ENCODE results near the gene YAP1.

The YAP1 gene

GRCh38 chr11:102073253-102073652 is 37.0 kb upstream of the YAP1 start:
- no peak for TF ChIP-seq CTCF (IDR thresholded peaks at IDR 0.05; ENCODE audit: insufficient read depth, low read depth, low read length, missing control alignments)
- H3K4me3 ChIP-seq (ENCODE audit: low read depth, low read length) = no peak overlapping the region
- DNase-seq (ENCODE audit: low read depth) = no peak

GRCh38 chr11:102079625-102080024 is 30.6 kb upstream of the YAP1 start:
- DNase-seq (ENCODE audit: low read depth) = no peak
- TF ChIP-seq CTCF (IDR thresholded peaks at IDR 0.05; ENCODE audit: insufficient read depth, low read depth, low read length, missing control alignments) = no peak
- H3K4me3 ChIP-seq (ENCODE audit: low read depth, low read length) = no peak overlapping the region

GRCh38 chr11:102081313-102081712 is 28.9 kb upstream of the YAP1 start:
- TF ChIP-seq CTCF (IDR thresholded peaks at IDR 0.05; ENCODE audit: insufficient read depth, low read depth, low read length, missing control alignments) = no peak
- DNase-seq (ENCODE audit: low read depth) = no peak
- H3K4me3 ChIP-seq (ENCODE audit: low read depth, low read length) = no peak overlapping the region

- no peak for TF ChIP-seq CTCF (IDR thresholded peaks at IDR 0.05; ENCODE audit: insufficient read depth, low read depth, low read length, missing control alignments)
- no peak overlapping the region for H3K4me3 ChIP-seq (ENCODE audit: low read depth, low read length)
- DNase-seq (ENCODE audit: low read depth) = no peak
Measured at GRCh38 chr11:102085864-102086551, 24.2 kb upstream of the YAP1 start.

- no peak for TF ChIP-seq CTCF (IDR thresholded peaks at IDR 0.05; ENCODE audit: insufficient read depth, low read depth, low read length, missing control alignments)
- H3K4me3 ChIP-seq (ENCODE audit: low read depth, low read length) = no peak overlapping the region
- DNase-seq (ENCODE audit: low read depth) = no peak
Measured at GRCh38 chr11:102097186-102097585, 13.1 kb upstream of the YAP1 start.

GRCh38 chr11:102099755-102100154 is 10.5 kb upstream of the YAP1 start:
- no peak for TF ChIP-seq CTCF (IDR thresholded peaks at IDR 0.05; ENCODE audit: insufficient read depth, low read depth, low read length, missing control alignments)
- no peak for DNase-seq (ENCODE audit: low read depth)
- no peak overlapping the region for H3K4me3 ChIP-seq (ENCODE audit: low read depth, low read length)

Data from GM12865 (cell line).